HEK293T (cell line): ENCODE results near the gene MAEA.

Experiments used
- LEF1 ChIP-seq: fragments of 450-650 bp; IDR thresholded peaks from 2 replicates; pipeline ENCODE4 v1.6.1; 2017; ENCODE audit warnings: mild to moderate bottlenecking, borderline replicate concordance
- PKNOX1 ChIP-seq: fragments of 450-650 bp; IDR thresholded peaks from 2 replicates; pipeline ENCODE4 v1.6.1; 2016

DNA sequence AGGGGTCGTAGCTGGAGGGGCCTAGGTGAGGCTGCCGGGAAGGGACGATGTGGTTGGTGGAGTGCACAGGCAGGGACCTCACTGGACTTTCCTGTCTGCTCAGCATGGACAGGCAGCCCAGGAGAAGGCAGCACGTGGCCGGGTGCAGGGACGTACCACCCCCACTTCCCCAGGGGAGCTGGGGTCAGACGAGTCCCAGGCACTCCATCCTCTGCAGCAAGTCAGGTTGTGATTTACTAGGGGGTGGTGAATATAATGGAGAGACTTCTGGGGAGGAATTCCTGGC, 39.2 kb upstream of the MAEA start:
- TF ChIP-seq LEF1 (no peak), PKNOX1 (no peak)
